CD4-positive, alpha-beta T cell treated with Interleukin-15 for 1 hour (primary cell): ENCODE data around the gene NR5A2.

Experiments
- DNase-seq: peaks from one replicate; pipeline ENCODE4 v3.0.0-alpha.2; 2020

The NR5A2 gene

DNA sequence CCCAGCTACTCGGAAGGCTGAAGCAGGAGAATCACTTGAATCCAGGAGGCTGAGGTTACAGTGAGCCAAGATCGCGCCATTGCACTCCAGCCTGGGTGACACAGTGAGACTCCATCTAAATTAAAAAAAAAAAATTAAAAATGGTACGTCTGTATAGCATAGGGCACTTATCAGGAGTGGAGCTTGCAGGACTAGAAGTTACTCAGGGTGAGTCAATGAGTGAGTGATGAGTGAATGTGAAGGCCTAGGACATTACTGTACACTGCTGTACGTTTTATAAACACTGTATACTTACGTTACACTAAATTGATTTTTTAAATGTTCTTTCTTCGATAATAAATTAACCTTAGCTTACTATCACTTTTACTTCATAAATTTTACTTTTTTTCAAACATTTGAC, 183.6 kb downstream of the NR5A2 start:
- no peak for DNase-seq

DNA sequence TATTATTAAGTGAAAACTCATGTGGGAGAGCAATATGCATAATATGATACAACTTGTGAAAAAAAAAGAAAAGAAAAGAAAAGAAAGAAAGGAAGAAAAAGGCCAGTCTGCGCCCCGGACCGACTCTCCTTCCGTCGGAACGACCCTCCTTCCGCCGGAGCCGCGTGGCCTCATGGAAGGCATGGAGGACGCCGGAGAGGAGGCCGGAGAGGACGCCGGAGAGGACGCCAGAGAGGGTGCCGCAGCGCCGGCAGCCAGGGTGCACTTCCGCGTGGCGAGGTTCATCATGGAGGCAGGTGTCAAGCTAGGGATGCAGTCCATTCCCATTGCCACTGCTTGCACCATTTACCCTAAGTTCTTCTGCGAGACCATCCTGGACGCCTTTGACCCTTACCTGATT, 185.9 kb downstream of the NR5A2 start:
- DNase-seq, result no peak

DNA sequence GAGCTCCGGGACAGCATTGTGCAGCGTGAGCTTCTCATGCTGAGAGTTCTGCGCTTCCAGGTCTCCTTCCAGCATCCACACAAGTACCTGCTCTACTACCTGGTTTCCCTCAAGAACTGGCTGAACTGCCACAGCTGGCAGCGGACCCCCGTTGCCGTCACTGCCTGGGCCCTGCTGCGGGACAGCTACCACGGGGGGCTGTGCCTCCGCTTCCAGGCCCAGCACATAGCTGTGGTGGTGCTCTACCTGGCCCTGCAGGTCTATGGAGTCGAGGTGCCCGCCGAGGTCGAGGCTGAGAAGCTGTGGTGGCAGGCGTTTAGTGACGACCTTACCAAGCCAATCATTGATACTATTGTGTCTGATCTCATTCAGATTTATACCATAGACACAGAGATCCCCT, 186.4 kb downstream of the NR5A2 start:
- DNase-seq, result no peak

DNA sequence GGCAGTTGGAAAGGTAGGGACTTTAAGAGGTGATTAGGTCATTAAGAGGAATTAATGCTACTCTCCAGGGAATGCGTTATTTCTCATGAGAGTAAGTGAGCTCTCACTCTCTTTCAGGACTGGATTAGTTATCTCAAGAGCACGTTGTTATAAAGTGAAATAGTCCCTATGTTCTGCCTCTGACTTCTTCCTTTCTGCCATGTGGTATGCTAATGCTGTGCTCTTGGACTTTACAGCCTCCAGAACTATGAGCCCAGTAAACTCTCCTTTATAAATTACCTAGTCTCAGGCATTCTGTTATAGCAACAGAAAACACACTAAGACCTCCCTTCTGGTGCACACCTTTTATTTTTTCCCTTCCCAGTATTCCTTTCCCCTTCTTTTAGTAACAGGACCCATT, 187.8 kb downstream of the NR5A2 start:
- no peak for DNase-seq

DNA sequence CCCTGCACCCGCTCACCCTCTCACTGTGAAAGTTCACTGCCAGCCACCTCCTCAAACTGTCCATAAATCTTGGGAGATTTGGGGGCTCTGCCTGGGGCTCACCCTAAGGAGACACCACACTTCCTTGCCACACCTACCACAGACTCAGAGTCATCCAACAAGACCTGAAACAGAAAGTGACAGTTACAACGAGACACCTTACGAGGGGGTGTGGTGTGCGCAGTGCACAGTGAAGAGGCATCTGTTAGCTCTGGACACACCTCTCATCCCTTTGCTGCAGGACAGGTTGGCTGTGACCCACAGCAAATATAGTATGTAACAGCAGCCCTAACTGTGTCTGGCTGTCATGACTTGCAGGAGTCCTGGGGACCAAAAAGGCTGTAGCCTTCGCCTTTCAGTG, 190.2 kb downstream of the NR5A2 start:
- no peak for DNase-seq

DNA sequence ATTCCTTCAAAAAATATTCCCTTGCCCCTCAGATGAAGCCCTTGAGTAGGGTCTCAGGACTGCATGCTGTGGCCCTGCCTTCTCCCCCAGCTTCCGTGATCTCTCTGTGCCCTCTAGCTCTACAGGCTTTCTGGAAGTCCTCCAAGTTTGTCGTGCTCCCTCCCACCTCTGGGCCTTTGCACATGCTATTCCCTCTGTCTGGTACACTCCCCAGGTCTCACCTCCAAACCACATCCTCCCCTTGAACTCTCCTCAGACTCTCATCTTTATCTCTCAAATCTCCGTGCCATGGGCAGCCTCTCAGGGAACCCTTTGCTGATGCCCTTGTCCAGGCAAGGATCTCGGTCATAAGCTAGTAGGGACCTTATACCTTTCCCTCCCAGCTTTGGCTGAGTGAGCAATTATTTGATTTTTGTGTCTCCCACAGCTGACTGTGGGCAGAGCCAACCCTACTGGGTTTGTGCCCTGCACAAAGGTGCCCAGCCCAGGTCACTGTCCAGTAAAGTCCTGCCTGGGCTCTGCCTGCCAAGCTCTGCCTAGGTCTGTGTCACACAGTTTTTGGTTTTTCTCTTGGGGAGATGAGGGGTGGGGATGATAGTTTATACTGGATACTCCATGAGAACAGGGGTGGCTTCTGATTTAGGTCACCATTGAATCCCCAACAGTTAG, 194.2 kb downstream of the NR5A2 start:
- no peak for DNase-seq

DNA sequence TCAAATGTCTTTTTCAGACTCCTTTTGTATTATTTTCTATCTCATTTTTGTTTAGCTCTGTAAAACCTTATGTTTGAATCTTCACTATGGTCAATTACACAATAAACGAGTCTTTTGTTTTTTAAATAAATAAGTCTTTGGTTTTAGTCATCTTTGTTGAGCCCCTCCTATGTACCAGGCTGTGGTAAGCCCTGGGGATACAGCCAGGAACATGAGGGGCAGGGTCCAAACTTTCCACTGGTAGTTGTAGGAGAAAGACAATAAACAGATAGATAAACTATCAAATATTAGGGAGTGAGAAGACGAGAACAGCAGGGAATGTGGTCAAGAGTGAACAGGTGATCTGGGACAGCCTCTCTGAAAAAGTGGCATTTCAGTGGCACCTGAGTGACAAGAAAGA, 195.7 kb downstream of the NR5A2 start:
- DNase-seq, result no peak

DNA sequence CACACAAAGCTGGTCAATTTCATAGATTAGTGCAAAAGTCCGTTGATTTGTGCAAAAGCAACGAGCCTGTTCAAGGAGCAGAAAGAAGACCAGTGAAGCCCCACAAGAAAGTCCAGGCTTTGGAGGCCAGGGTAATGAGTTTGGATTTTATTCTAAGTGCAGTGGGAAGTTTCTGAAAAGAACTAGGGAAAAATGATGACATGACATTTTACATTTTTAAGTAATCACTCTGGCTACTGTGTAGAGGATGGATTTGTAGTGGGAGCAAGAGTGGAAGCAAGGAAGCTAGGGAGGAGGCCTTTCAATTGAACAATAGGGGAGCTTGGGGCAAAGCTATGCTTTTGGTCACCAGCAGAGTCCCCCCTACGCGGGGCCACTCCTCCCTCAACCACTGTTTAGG, 196.1 kb downstream of the NR5A2 start:
- no peak for DNase-seq

DNA sequence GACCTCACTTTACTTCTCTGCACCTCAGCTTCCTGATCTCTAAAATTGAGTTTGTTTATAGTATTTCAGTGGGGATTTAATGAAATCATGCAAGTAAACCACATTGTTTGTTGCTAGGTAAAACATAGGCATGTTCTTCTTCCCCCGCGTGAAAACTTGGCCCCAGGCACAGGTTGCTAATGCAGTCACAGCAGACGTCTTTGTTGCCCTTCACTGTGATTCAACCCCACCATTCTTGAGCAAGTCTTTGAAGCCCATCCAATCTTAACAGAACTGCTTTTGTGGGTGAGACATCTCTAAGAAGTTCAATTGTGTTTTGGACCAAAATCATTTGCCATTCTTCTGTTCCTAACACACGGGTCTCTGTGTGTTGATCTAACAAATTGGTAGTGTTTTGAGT, 196.8 kb downstream of the NR5A2 start:
- DNase-seq, result no peak

DNA sequence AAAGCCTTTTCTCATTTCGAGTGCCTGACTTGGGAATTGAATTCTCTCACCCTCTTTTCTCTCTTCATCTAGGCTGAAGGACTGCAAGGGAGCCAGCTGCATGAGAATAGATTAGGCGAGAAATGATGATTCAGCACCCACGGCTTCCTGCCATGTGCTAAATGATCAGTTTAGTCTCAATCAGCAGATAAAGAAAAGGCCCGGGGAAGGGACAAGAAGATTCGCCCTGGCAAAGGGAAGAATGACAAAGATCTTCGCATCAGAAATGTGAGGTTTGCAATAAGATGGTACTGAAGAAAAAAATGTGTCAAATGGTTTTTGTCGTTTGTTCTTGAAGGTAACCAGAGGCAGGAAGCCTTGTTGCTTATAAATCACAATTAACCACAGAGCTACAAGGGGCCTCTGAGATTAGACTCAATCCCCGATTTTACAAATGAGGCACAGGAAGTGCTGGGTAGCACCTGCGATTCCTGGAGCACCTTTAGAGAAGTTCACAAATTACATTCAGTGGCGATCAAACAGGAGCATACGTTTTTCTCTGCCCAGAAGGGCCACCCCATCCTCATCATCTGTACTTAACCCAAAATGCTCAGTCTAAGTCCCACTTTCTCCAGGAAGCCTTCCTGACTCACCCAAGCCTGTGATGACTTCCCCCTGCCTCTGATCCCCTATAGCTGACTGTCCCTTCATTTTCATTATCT, 198.9 kb downstream of the NR5A2 start:
- no peak for DNase-seq

DNA sequence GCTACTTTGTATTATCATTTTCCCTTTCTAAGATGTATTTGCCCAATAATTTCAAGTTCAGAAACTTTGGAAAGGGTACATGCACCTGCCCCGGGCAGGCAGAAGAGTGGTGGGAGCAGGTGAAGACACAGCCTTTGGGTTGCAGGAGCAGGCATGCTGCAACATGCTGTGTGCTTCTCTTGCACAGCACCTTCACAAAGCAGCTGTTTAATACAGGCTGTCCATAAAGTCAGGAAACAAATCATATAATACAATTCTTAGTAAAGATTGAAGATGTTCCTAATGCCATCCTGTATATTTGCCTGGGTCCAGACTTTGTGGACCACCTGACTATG, 199.4 kb downstream of the NR5A2 start:
- DNase-seq, result no peak
